Measurements from ENCODE around the gene COL13A1. TPM values are rescaled to one million over a fixed set of nuclear protein-coding genes. Genes with fewer than 3 reads are reported as not detected.

COL13A1 gene
- total RNA-seq, 3 donors from 2014 or later (not counting 1 experiment from before 2014, with no cell fraction given), result 5.2 to 22.0 (median 10.3) TPM

DNA sequence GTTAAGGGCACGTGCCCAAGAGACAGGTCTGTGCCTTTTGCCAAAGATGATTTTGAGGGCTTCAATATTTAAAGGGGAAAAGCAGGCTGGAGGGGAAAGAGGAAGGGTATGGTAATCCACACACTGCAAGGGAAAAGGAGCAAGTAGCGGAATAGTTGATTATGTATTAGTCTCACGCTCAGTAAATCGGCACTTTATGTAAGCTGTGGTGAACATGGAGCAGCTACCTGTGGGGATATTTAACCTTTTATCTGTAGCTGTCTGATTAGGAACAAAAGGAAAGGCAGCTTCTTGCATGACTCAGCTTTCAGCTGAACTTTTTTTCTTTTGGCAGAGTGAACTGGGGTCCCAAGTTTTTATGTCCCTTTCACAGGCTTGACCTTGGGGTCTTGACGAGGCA, 123.4 kb downstream of the COL13A1 start:
- no peak for ATAC-seq
- DNase-seq, result no peak
- Mint-ChIP-seq H3K27me3 (ENCODE audit: low read depth in 2 of 2) (peaks cover 0 to 4% of the 10 kb centered on the region in 2 donors), H3K4me3 (no peak overlapping the region), H3K36me3 (no peaks in the 10 kb centered on the region), H3K27ac (no peak overlapping the region), H3K9me3 (no peaks in the 10 kb centered on the region), H3K4me1 (no peaks in the 10 kb centered on the region)
- intact Hi-C loops (cut with micrococcal nuclease), result no loop called here
- TF ChIP-seq, protein P1, sequence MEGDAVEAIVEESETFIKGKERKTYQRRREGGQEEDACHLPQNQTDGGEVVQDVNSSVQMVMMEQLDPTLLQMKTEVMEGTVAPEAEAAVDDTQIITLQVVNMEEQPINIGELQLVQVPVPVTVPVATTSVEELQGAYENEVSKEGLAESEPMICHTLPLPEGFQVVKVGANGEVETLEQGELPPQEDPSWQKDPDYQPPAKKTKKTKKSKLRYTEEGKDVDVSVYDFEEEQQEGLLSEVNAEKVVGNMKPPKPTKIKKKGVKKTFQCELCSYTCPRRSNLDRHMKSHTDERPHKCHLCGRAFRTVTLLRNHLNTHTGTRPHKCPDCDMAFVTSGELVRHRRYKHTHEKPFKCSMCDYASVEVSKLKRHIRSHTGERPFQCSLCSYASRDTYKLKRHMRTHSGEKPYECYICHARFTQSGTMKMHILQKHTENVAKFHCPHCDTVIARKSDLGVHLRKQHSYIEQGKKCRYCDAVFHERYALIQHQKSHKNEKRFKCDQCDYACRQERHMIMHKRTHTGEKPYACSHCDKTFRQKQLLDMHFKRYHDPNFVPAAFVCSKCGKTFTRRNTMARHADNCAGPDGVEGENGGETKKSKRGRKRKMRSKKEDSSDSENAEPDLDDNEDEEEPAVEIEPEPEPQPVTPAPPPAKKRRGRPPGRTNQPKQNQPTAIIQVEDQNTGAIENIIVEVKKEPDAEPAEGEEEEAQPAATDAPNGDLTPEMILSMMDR (IDR thresholded peaks at IDR 0.05), result no peak
- 77% methylated on average over 5 of the region's 5 CpGs for WGBS (ENCODE audit: insufficient coverage)
- Histone ChIP-seq H3K9me3 (ENCODE audit: control insufficient read depth, insufficient read depth, low read length) (no peaks in the 10 kb centered on the region), H3K27me3 (ENCODE audit: control insufficient read depth, insufficient read depth, low read length) (no peaks in the 10 kb centered on the region), H3K36me3 (ENCODE audit: control insufficient read depth, insufficient read depth, low read length) (no peaks in the 10 kb centered on the region), H3K4me1 (ENCODE audit: control insufficient read depth, insufficient read depth, low read length) (no peaks in the 10 kb centered on the region), H3K27ac (ENCODE audit: low read length) (no peak overlapping the region), H3K4me3 (ENCODE audit: low read length) (no peak overlapping the region)

DNA sequence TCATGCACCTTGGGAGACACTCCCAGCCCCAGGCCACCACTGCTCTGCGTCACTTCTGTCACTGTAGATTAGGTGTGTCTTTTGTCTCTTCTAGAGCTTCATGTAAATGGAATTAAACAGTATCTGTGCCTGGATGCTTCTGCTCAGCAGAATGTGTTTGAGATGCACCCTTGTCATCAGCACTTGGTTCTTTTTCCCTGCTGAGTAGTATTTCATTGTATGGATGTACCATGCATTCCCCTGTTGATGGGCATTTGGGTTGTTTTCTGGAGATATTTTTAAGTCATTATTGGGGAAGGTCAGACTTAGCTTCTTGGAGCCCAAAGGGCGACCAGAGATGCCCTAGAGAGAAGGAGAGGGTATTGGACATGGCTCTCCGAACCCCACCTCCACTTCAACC, 126.6 kb downstream of the COL13A1 start:
- H3K27ac Mint-ChIP-seq, result no peak overlapping the region
- intact Hi-C loops (cut with micrococcal nuclease), result no loop called here
- H3K9me3 Mint-ChIP-seq, result no peaks in the 10 kb centered on the region
- DNase-seq, result no peak
- 68% methylated on average over 3 of the region's 3 CpGs for WGBS (ENCODE audit: insufficient coverage)
- peaks cover 0 to 4% of the 10 kb centered on the region in 2 donors for H3K27me3 Mint-ChIP-seq (ENCODE audit: low read depth in 2 of 2)
- no peak for ATAC-seq
- no peak overlapping the region for H3K4me3 ChIP-seq (ENCODE audit: low read length)
- H3K36me3 Mint-ChIP-seq, result no peaks in the 10 kb centered on the region
- no peaks in the 10 kb centered on the region for H3K4me1 Mint-ChIP-seq
- TF ChIP-seq, protein P1 (IDR thresholded peaks at IDR 0.05), result no peak
- no peak overlapping the region for H3K27ac ChIP-seq (ENCODE audit: low read length)
- H3K4me1 ChIP-seq (ENCODE audit: control insufficient read depth, insufficient read depth, low read length), result no peaks in the 10 kb centered on the region
- H3K4me3 Mint-ChIP-seq, result no peak overlapping the region
- no peaks in the 10 kb centered on the region for H3K9me3 ChIP-seq (ENCODE audit: control insufficient read depth, insufficient read depth, low read length)
- H3K27me3 ChIP-seq (ENCODE audit: control insufficient read depth, insufficient read depth, low read length), result no peaks in the 10 kb centered on the region
- no peaks in the 10 kb centered on the region for H3K36me3 ChIP-seq (ENCODE audit: control insufficient read depth, insufficient read depth, low read length)

DNA sequence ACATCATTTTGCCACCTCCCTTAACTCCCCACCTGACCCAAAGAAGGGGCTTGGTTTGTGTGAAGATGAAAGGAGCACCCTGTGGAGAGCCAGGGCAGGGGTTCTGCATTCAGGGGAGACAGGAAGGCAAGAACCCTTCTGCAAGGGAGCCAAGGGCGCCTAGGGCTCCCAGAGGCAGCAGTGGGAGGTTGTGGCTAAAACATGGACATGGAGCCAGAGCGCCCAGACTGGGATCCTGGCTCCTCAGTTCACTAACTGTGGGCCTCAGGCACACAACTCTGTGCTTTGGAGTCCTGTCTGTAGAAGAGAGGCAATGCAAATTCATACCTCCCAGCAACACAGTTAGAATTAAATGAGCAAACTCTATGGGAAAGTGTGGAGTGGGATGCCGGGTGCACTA, 127.9 kb downstream of the COL13A1 start:
- TF ChIP-seq, protein P1 (IDR thresholded peaks at IDR 0.05), result no peak
- Mint-ChIP-seq H3K27ac (no peak overlapping the region), H3K9me3 (no peaks in the 10 kb centered on the region), H3K27me3 (ENCODE audit: low read depth in 2 of 2) (peaks cover 0 to 4% of the 10 kb centered on the region in 2 donors), H3K4me1 (no peaks in the 10 kb centered on the region), H3K4me3 (no peak overlapping the region), H3K36me3 (no peaks in the 10 kb centered on the region)
- H3K4me3 ChIP-seq (ENCODE audit: low read length), result no peak overlapping the region
- H3K27me3 ChIP-seq (ENCODE audit: control insufficient read depth, insufficient read depth, low read length), result no peaks in the 10 kb centered on the region
- H3K9me3 ChIP-seq (ENCODE audit: control insufficient read depth, insufficient read depth, low read length), result no peaks in the 10 kb centered on the region
- ATAC-seq (no peak), DNase-seq (no peak)
- no peak overlapping the region for H3K27ac ChIP-seq (ENCODE audit: low read length)
- H3K4me1 ChIP-seq (ENCODE audit: control insufficient read depth, insufficient read depth, low read length), result no peaks in the 10 kb centered on the region
- no peaks in the 10 kb centered on the region for H3K36me3 ChIP-seq (ENCODE audit: control insufficient read depth, insufficient read depth, low read length)
- WGBS (ENCODE audit: insufficient coverage), result 70% methylated on average over 3 of the region's 3 CpGs
- intact Hi-C loops (cut with micrococcal nuclease), result no loop called here

DNA sequence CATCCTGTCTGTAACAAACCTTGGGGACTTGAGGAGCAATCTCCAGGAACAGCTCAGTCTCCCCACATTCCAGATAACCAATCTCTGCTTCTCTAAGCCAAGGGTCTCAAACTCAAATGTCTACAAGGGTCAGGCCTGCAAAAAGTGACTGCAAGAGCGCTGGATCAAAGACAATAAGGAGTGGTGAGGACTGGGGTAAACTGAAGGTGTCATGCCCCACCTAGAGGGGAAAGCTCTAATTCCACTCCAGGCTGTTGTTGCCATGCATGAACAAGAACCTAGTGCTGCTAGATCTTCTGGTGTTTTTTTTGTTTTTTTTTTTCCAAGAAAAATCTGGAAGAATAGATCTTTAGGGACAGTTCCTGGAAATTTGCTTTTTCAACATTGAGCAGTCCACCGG, 133.1 kb downstream of the COL13A1 start:
- intact Hi-C loops (cut with micrococcal nuclease), result no loop called here
- DNase-seq (no peak), ATAC-seq (no peak)
- no peak overlapping the region for H3K27ac Mint-ChIP-seq
- no peaks in the 10 kb centered on the region for H3K9me3 Mint-ChIP-seq
- no peaks in the 10 kb centered on the region for H3K27me3 Mint-ChIP-seq (ENCODE audit: low read depth in 2 of 2)
- Histone ChIP-seq H3K4me3 (ENCODE audit: low read length) (no peak overlapping the region), H3K36me3 (ENCODE audit: control insufficient read depth, insufficient read depth, low read length) (no peaks in the 10 kb centered on the region), H3K9me3 (ENCODE audit: control insufficient read depth, insufficient read depth, low read length) (no peaks in the 10 kb centered on the region), H3K27ac (ENCODE audit: low read length) (no peak overlapping the region), H3K4me1 (ENCODE audit: control insufficient read depth, insufficient read depth, low read length) (no peaks in the 10 kb centered on the region), H3K27me3 (ENCODE audit: control insufficient read depth, insufficient read depth, low read length) (no peaks in the 10 kb centered on the region)
- H3K4me1 Mint-ChIP-seq, result no peaks in the 10 kb centered on the region
- no peak overlapping the region for H3K4me3 Mint-ChIP-seq
- 84% methylated on average over 2 of the region's 2 CpGs for WGBS (ENCODE audit: insufficient coverage)
- H3K36me3 Mint-ChIP-seq, result no peaks in the 10 kb centered on the region
- TF ChIP-seq, protein P1 (IDR thresholded peaks at IDR 0.05), result no peak

Data from natural killer cell (primary cell).